Measurements from ENCODE around the gene IKBKE.

The IKBKE gene

GRCh38 chr1:206498685-206499084 is 28.4 kb downstream of the IKBKE start:
- DNase-seq, result no peak

- DNase-seq, result no peak
These were observed 29.8 kb downstream of the IKBKE start for GRCh38 chr1:206500046-206500445.

GRCh38 chr1:206501881-206502280 is 31.6 kb downstream of the IKBKE start:
- no peak for DNase-seq

GRCh38 chr1:206502403-206502802 is 32.1 kb downstream of the IKBKE start:
- no peak for DNase-seq

- DNase-seq, result no peak
These were observed 32.5 kb downstream of the IKBKE start for GRCh38 chr1:206502812-206503211.

GRCh38 chr1:206503591-206504362 is 33.5 kb downstream of the IKBKE start:
- no peak for DNase-seq

GRCh38 chr1:206504363-206504713 is 34.1 kb downstream of the IKBKE start:
- no peak for DNase-seq

- DNase-seq, result no peak
These were observed 35.6 kb downstream of the IKBKE start for GRCh38 chr1:206505702-206506355.

- DNase-seq, result no peak
These were observed 36.4 kb downstream of the IKBKE start for GRCh38 chr1:206506405-206507283.

GRCh38 chr1:206507284-206508129 is 37.2 kb downstream of the IKBKE start, which contains the start of gene RASSF5:
TSS of gene RASSF5 (plus strand) at chr1:206507531. CDS start at chr1:206507603, 72 bp downstream.
- no peak for DNase-seq

- DNase-seq, result no peak
These were observed 38.0 kb downstream of the IKBKE start for GRCh38 chr1:206508130-206508889.

- no peak for DNase-seq
These were observed 38.7 kb downstream of the IKBKE start for GRCh38 chr1:206508956-206509355.

GRCh38 chr1:206509612-206510257 is 39.5 kb downstream of the IKBKE start:
- no peak for DNase-seq

- DNase-seq, result no peak
These were observed 40.1 kb downstream of the IKBKE start for GRCh38 chr1:206510371-206510770.

- DNase-seq, result no peak
These were observed 41.2 kb downstream of the IKBKE start for GRCh38 chr1:206511362-206512057.

- DNase-seq, result no peak
These were observed 42.0 kb downstream of the IKBKE start for GRCh38 chr1:206512058-206512850.

GRCh38 chr1:206512851-206513180 is 42.5 kb downstream of the IKBKE start:
- DNase-seq, result no peak

- DNase-seq, result no peak
These were observed 43.2 kb downstream of the IKBKE start for GRCh38 chr1:206513312-206514111.

GRCh38 chr1:206514813-206515387 is 44.6 kb downstream of the IKBKE start:
- DNase-seq, result no peak
